Retinal pigment epithelial cell (primary cell): ENCODE data around the gene EDC3.
"Not testable (repeated sequence)": the region's sequence is repeated elsewhere in the genome, so short reads cannot be mapped to it uniquely, and the experiment has no call there.

Source experiments
- DNase-seq: peaks from one replicate; pipeline ENCODE4 v3.0.0-alpha.2; 2010; ENCODE audit warnings: low read depth
- H3K4me3 ChIP-seq: 2 replicates; pipeline ENCODE4 v1.5.1; 2011; ENCODE audit warnings: mild to moderate bottlenecking, low read length, control low read depth, moderate library complexity
- CTCF ChIP-seq: conservative IDR thresholded peaks from 2 replicates; pipeline ENCODE4 v1.5.1; 2011; ENCODE audit warnings: low read depth, low read length, control low read depth, inconsistent platforms

The EDC3 gene

GRCh38 chr15:74630284-74631086, 65.3 kb downstream of the EDC3 start:
- DNase-seq = no peak

GRCh38 chr15:74629696-74630095, 66.1 kb downstream of the EDC3 start:
- not testable (repeated sequence) for DNase-seq, H3K4me3 ChIP-seq

More at GRCh38 chr15:74630284-74631086, 65.3 kb downstream of the EDC3 start:
- H3K4me3 ChIP-seq = no peak overlapping the region
- TF ChIP-seq CTCF = peak; percentile 31

- DNase-seq = no peak
- no peak overlapping the region for H3K4me3 ChIP-seq
- no peak for TF ChIP-seq CTCF
Measured at GRCh38 chr15:74628949-74629348, 66.9 kb downstream of the EDC3 start.

GRCh38 chr15:74628199-74628598, 67.6 kb downstream of the EDC3 start:
- no peak overlapping the region for H3K4me3 ChIP-seq
- no peak for DNase-seq
- TF ChIP-seq CTCF = no peak

- H3K4me3 ChIP-seq = no peak overlapping the region
- TF ChIP-seq CTCF = no peak
- DNase-seq = no peak
Measured at GRCh38 chr15:74627766-74628165, 68.1 kb downstream of the EDC3 start.

- DNase-seq = no peak
- H3K4me3 ChIP-seq = no peak overlapping the region
- no peak for TF ChIP-seq CTCF
Measured at GRCh38 chr15:74626752-74627692, 68.8 kb downstream of the EDC3 start.

- H3K4me3 ChIP-seq = no peak overlapping the region
- no peak for DNase-seq
- TF ChIP-seq CTCF = no peak
Measured at GRCh38 chr15:74626336-74626735, 69.5 kb downstream of the EDC3 start.
